IPS-18c (cell line): ENCODE measurements around the gene EVX2.

Experiments
- H3K4me3 ChIP-seq: 2 replicates; pipeline ENCODE4 v1.7.0; 2013; ENCODE audit warnings: low read depth, mild to moderate bottlenecking, low read length, moderate library complexity; ENCODE audit not compliant: insufficient read depth
- H3K9me3 ChIP-seq: one replicate; pipeline ENCODE4 v1.6.1; 2013; ENCODE audit warnings: mild to moderate bottlenecking, low read length, moderate library complexity; ENCODE audit not compliant: control insufficient read depth, insufficient read depth

EVX2 gene

GRCh38 chr2:176066645-176067588, 16.8 kb downstream of the EVX2 start:
- H3K9me3 ChIP-seq = peaks cover 9% of the 10 kb centered on the region

DNA sequence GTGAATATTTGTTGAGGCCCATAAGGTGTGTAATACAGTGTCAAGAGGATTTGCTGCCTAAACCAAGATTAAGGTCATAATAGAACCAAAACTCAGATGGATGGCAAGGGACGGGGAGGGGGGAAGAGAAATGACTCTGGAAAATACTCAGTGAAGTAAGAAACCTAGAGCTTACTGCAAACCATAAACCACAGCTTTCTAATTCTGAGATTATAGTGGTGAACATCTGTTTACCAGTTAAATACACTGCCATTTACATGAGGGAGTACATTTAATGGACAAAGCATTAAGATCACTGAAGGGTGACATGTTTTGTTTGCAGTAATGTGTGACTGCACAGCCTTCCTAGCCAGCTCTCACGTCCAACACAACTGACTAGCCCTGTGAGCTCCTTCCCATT, 19.8 kb downstream of the EVX2 start:
- no peak overlapping the region for H3K4me3 ChIP-seq
- peaks cover 9% of the 10 kb centered on the region for H3K9me3 ChIP-seq

More at GRCh38 chr2:176066645-176067588, 16.8 kb downstream of the EVX2 start:
- peak overlapping the region; percentile 28 for H3K4me3 ChIP-seq

DNA sequence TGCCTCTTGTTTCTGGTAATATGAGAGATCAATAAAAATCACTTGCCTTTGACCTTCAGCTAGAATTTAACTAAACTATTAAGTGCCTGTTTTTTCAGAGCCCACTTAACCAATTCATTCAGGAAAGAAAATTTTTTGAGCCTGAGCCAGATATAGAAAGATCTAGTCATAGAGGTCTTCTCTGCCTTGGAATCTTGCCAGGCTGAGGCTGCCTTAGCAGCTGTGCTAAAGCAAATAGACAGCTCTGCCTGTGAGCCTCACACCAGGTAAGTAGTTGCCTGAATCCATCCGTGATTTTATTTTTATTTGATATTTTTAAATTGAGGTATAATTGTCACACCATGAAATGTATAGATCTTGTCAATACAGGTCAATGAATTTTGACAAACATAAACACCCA, 27.4 kb downstream of the EVX2 start:
- Histone ChIP-seq H3K9me3 (no peaks in the 10 kb centered on the region), H3K4me3 (no peak overlapping the region)

DNA sequence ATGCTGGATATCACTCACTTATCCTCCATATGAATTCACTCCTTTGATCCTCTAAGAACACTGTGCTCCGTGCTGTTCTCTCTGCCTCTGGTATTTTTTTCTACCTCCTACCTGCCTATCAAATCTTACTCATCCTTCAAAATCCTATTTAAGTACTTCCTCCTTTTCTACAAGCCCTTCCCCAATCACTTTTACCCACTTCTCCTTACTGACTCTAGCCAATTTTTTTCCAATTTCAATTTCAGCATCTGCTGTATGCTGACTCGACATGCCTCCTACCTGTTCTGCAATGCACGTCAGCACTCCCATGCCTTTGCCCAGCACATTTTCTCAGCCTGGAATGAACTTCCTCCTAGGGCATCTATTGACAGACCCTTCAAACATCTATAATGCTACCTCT, 44.4 kb downstream of the EVX2 start:
- no peak overlapping the region for H3K4me3 ChIP-seq
- H3K9me3 ChIP-seq = no peaks in the 10 kb centered on the region

- Histone ChIP-seq H3K9me3 (no peaks in the 10 kb centered on the region), H3K4me3 (no peak overlapping the region)
These were observed 45.1 kb downstream of the EVX2 start for GRCh38 chr2:176038694-176039093.

DNA sequence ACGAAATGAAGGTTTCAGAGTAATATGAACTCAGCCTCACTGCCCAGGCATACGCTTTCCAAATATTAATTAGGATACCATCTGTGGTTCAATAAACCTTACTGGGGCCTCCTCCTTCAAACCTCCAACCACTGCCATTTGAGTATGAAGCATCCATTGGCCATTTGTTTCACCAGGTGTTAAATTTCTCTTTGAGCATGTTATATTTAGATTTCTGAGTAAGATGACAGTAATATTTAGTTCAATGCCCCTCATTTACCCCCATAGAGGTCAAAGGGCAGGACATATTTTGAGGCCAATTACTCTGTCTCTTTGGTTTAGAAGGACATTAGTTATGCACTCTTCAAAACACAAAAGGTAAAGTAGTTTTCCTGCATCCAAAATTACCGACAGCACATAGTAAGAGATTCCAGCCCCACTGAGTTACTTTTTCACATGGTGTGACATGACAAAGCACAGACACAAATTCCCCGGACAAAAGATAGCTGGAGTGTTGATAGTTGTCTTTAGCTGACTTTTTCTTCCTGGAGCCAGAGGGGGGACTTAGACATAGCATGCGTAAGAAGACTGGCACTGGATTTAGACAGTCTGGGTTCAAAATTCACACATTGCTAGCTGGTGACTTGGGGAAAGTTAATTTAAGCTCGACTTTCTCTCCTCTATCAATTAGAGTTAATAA, 48.6 kb downstream of the EVX2 start:
- H3K4me3 ChIP-seq = no peak overlapping the region
- H3K9me3 ChIP-seq = no peaks in the 10 kb centered on the region

GRCh38 chr2:176027806-176028205, 56.0 kb downstream of the EVX2 start:
- H3K9me3 ChIP-seq = no peaks in the 10 kb centered on the region
- no peak overlapping the region for H3K4me3 ChIP-seq
